AG10803 (cell line): Measurements from ENCODE around the gene IYD.
A peak's percentile ranks its signal among the peaks of the same experiment; 100 is the strongest.

Source experiments
- DNase-seq: peaks from one replicate; pipeline ENCODE4 v3.0.0; 2010; ENCODE audit warnings: low read depth
- H3K4me3 ChIP-seq: 2 replicates; pipeline ENCODE4 v1.5.1; 2011; ENCODE audit warnings: mild to moderate bottlenecking, low read length, control low read depth
- CTCF ChIP-seq: conservative IDR thresholded peaks from 2 replicates; pipeline ENCODE4 v1.5.1; 2011; ENCODE audit warnings: mild to moderate bottlenecking, low read length, control low read depth, inconsistent platforms

The IYD gene

GRCh38 chr6:150336299-150336698 lies 32.5 kb upstream of the IYD start:
- H3K4me3 ChIP-seq = no peak overlapping the region
- peak; percentile 77 for DNase-seq
- TF ChIP-seq CTCF = no peak

- H3K4me3 ChIP-seq = no peak overlapping the region
- no peak for TF ChIP-seq CTCF
Observed at GRCh38 chr6:150336708-150337107, 32.1 kb upstream of the IYD start.

GRCh38 chr6:150342126-150342525 lies 26.7 kb upstream of the IYD start:
- TF ChIP-seq CTCF = no peak
- no peak overlapping the region for H3K4me3 ChIP-seq
- no peak for DNase-seq

More at GRCh38 chr6:150336708-150337107, 32.1 kb upstream of the IYD start:
- DNase-seq = no peak

GRCh38 chr6:150343434-150343833 lies 25.4 kb upstream of the IYD start:
- DNase-seq = peak; percentile 24
- no peak overlapping the region for H3K4me3 ChIP-seq
- no peak for TF ChIP-seq CTCF

GRCh38 chr6:150345781-150346180 lies 23.0 kb upstream of the IYD start:
- DNase-seq = peak; percentile 19
- TF ChIP-seq CTCF = no peak
- no peak overlapping the region for H3K4me3 ChIP-seq

GRCh38 chr6:150346346-150346745 lies 22.5 kb upstream of the IYD start:
- peak; percentile 34 for DNase-seq
- no peak overlapping the region for H3K4me3 ChIP-seq
- TF ChIP-seq CTCF = no peak

- H3K4me3 ChIP-seq = no peak overlapping the region
- TF ChIP-seq CTCF = no peak
- no peak for DNase-seq
Observed at GRCh38 chr6:150347845-150348244, 21.0 kb upstream of the IYD start.
